GM12864 (cell line): ENCODE data around the gene IQCE.

Experiments used
- DNase-seq: peaks from one replicate; pipeline ENCODE4 v3.0.0-alpha.2; 2011; ENCODE audit warnings: low read depth
- H3K4me3 ChIP-seq: 2 replicates; pipeline ENCODE4 v1.5.1; 2011; ENCODE audit warnings: mild to moderate bottlenecking, low read depth, low read length, control low read depth
- TF ChIP-seq, protein P1 (sequence below): IDR thresholded peaks from 2 replicates; pipeline ENCODE4 v1.5.1; 2011; ENCODE audit warnings: low read depth, mild to moderate bottlenecking, moderate library complexity, low read length, control low read depth, inconsistent platforms; ENCODE audit errors: missing control alignments

Gene IQCE

DNA sequence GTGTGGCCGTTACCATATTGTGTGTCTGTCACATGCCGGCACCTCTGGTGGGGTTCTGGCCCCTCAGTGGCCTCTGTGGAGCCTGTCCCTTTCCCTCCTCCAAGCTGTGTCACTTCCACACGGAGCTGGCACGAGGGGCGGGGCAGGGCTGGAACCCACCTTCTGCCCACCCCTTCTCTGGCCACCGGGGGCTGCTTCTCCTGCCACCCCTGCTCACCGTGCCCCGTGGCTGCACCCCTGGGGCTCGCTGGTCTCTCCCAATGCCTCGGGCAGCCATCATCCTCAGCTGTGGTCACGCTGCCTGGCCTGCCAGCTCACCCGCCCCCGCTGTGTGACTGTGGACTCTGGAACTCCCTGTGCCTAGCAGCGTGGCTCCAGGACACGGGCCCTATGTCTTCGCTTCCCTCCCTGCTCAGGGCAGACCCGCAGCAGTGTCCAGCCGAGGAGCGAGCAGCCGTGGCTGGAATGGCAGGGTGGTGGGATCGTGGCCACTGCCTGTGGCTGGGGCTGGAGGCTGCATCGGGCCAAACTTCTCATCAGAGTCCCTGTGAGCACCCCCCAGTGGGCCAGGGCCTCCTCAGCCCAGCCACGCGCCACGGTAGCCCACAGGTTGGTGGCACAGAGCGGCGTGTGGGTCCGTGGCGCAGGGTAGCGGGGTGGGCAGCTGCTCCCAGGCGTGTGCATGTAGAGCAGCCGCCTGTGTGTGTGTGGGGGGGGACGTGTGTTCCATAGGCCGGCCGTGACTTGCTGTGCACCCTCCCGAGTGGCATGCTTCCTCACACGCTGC lies 81.1 kb downstream of the IQCE start:
- TF ChIP-seq, protein P1, sequence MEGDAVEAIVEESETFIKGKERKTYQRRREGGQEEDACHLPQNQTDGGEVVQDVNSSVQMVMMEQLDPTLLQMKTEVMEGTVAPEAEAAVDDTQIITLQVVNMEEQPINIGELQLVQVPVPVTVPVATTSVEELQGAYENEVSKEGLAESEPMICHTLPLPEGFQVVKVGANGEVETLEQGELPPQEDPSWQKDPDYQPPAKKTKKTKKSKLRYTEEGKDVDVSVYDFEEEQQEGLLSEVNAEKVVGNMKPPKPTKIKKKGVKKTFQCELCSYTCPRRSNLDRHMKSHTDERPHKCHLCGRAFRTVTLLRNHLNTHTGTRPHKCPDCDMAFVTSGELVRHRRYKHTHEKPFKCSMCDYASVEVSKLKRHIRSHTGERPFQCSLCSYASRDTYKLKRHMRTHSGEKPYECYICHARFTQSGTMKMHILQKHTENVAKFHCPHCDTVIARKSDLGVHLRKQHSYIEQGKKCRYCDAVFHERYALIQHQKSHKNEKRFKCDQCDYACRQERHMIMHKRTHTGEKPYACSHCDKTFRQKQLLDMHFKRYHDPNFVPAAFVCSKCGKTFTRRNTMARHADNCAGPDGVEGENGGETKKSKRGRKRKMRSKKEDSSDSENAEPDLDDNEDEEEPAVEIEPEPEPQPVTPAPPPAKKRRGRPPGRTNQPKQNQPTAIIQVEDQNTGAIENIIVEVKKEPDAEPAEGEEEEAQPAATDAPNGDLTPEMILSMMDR, result no peak
- no peak for DNase-seq
- H3K4me3 ChIP-seq, result no peak overlapping the region

DNA sequence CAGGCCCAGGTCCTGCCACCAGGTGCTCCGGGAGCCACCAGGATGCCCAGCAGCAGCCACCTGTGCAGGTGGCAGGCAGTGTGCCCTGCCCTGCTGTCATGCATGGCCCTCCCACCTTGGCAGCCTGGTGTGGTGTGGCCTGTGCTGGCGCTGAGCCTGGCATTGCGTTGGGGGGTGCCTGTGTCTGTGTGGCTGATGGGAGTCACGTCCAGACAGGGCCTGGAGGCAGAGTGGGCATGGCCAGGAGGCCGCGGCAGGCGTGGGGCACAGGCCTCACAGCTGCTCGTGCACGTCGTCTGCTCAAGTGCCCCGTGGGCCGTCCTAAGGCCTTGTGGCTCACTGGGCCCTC lies 81.7 kb downstream of the IQCE start:
- no peak for DNase-seq
- H3K4me3 ChIP-seq, result no peak overlapping the region

DNA sequence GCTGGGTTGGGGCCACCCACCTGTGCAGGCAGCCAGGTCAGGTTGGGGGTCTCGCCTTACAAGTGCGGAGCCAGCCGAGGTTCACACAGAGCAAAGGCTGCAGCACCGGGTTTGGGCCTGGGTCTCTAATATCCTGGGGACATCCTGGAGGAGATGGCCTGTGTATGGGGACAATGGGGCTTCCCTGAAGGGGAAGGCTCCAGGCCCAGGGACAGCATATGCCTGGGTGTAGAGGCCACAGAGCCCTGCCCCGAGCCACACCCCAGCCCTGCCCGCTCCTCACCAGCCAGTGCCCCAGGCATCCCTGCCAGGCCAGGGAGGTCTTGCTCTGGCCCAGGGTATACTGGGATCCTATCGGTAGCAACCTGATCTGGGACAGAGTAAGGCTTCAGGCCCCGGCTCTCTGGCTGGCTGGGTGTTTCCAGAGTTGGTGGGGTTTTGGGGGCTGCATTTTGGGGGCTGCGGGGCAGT lies 82.1 kb downstream of the IQCE start:
- DNase-seq, result no peak
- TF ChIP-seq, protein P1, result no peak
- no peak overlapping the region for H3K4me3 ChIP-seq

More for the DNA sequence above, 81.7 kb downstream of the IQCE start:
- TF ChIP-seq, protein P1, result no peak

DNA sequence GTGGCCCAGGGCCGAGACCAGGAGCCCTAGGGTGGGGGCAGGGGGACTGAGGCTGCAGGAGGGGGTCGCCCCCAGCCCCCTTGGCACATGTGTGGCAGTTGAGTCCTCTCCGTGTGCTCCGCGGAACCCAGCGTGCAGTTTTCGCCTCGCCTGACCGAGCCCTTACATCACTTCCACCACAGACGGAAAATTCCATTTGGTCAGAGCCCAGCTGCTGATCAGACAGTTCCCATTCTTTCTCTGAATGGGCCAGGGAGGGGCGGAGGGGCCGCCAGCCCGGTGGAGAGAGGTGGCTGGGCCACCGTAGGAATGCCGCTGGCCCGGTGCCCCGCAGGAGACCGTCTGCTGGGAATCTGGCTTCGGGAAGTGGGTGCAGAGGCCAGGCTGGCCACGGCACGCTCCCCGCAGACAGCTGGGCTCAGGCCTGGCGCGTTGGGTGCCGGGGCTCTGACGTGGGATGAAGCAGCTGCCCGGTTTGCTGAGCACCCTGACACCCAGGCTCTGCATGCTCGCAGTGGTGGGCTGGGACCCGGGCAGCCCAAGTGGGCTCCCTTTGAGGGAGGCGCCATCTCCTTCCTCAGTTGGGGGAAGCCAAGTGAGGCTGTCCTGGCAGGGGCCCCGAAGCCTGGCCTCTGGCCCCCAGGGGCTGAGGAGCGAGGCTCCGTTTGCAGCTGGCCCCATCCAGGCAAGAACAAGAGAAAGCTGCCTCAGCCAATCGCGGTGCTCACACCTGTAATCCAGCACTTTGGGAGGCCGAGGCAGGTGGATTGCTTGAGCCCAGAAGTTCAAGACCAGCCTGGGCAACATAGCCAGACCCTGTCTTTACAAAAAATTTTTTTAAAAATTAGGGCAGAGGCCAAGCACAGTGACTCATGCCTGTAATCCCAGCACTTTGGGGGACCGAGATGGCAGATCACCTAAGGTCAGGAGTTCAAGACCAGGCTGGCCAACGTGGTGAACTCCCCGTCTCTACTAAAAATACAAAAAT lies 82.9 kb downstream of the IQCE start:
- no peak for DNase-seq
- TF ChIP-seq, protein P1, result no peak
- H3K4me3 ChIP-seq, result no peak overlapping the region

DNA sequence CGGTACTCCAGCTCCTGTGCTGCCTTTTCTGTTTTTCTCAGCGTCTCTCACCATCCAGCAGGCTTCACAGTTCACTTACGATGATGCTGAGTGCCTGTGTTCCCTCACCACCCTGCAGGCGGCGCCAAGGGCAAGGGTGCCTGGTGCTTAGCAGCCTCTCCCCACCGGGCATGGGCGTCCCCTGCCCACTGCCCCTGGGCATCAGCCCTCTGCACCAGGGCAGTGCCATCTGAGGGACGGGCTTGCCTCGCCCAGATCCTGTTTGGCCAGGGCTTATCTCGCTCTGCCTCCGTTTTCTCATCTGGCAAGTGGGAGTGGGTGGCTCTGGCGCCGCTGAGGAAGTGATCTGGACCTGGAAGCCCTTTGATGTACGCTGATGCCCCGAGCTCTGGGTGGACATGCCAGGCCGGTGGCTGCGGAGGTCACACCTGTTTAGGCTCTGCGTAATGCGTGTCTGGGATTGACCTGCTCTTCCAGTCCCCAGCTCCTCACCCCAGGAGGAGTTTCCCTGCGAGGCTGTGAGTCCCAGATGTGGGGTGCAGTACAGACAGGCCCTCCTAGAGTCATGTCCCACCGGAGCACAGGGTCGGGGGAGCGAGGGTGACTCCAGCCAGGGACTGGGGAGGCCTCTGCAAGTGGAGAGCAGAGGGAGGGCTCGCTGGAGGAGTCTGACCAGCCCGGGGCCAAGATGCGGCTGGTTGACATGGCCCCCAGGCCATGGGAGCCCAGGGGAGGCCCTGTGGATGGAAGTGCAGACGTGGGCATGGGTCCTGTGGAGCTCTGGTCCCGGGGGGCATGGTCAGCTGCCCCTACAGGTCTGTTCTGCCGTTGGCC lies 84.8 kb downstream of the IQCE start:
- DNase-seq, result no peak
- H3K4me3 ChIP-seq, result no peak overlapping the region
- TF ChIP-seq, protein P1, result peak; percentile 22

DNA sequence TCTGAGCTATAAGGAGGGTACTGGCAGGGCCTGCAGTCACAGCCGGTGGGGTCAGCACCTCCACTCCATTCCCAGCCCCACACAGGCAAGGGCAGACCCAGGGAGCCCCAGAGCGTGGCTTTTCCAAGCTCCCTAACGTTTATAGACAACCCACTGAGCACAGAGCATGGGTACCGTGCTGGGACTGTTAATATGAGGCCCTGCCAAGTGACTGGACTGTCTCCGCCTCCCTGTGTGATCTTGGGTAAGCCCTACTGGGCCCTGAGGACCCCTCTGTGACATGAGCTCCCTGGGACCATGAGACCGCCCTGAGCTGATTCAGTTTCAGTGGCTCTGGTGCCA lies 85.4 kb downstream of the IQCE start:
- TF ChIP-seq, protein P1, result no peak
- no peak for DNase-seq
- H3K4me3 ChIP-seq, result no peak overlapping the region
